GM12865 (cell line): Measurements from ENCODE around the gene AOAH.
"Not testable (repeated sequence)": the region's sequence is repeated elsewhere in the genome, so short reads cannot be mapped to it uniquely, and the experiment has no call there.

Experiments used
- DNase-seq: peaks from one replicate; pipeline ENCODE4 v3.0.0; 2010; ENCODE audit warnings: low read depth
- H3K4me3 ChIP-seq: 2 replicates; pipeline ENCODE4 v1.5.1; 2011; ENCODE audit warnings: mild to moderate bottlenecking, low read depth, low read length, control low read depth
- CTCF ChIP-seq: IDR thresholded peaks from 2 replicates; pipeline ENCODE4 v1.5.1; 2011; ENCODE audit warnings: low read length, control low read depth, low read depth, inconsistent platforms; ENCODE audit not compliant: insufficient read depth; ENCODE audit errors: missing control alignments

The AOAH gene

GRCh38 chr7:36707465-36707864, 16.8 kb downstream of the AOAH start:
- TF ChIP-seq CTCF: no peak
- no peak for DNase-seq
- H3K4me3 ChIP-seq: no peak overlapping the region

- H3K4me3 ChIP-seq, DNase-seq: not testable (repeated sequence)
Measured at GRCh38 chr7:36703860-36704259, 20.4 kb downstream of the AOAH start.

- no peak for TF ChIP-seq CTCF
- H3K4me3 ChIP-seq: no peak overlapping the region
- peak; percentile 17 for DNase-seq
Measured at GRCh38 chr7:36692456-36692855, 31.8 kb downstream of the AOAH start.

GRCh38 chr7:36691983-36692382, 32.3 kb downstream of the AOAH start:
- TF ChIP-seq CTCF: no peak
- no peak for DNase-seq
- no peak overlapping the region for H3K4me3 ChIP-seq

GRCh38 chr7:36690514-36691187, 33.6 kb downstream of the AOAH start:
- TF ChIP-seq CTCF: no peak

GRCh38 chr7:36690041-36690440, 34.3 kb downstream of the AOAH start:
- TF ChIP-seq CTCF: no peak
- DNase-seq: no peak
- H3K4me3 ChIP-seq: no peak overlapping the region

More at GRCh38 chr7:36690514-36691187, 33.6 kb downstream of the AOAH start:
- no peak overlapping the region for H3K4me3 ChIP-seq
- peak; percentile 15 for DNase-seq

- TF ChIP-seq CTCF: no peak
- no peak overlapping the region for H3K4me3 ChIP-seq
- no peak for DNase-seq
Measured at GRCh38 chr7:36686499-36686898, 37.8 kb downstream of the AOAH start.
